Measurements from ENCODE around the gene P2RY2. TPM values are rescaled to one million over a fixed set of nuclear protein-coding genes. Genes with fewer than 3 reads are reported as not detected.
"Not testable (repeated sequence)": the region's sequence is repeated elsewhere in the genome, so short reads cannot be mapped to it uniquely, and the experiment has no call there.

P2RY2 gene
- total RNA-seq, 6 donors from 2014 or later: 7.8 to 15.0 (median 11.7) TPM

DNA sequence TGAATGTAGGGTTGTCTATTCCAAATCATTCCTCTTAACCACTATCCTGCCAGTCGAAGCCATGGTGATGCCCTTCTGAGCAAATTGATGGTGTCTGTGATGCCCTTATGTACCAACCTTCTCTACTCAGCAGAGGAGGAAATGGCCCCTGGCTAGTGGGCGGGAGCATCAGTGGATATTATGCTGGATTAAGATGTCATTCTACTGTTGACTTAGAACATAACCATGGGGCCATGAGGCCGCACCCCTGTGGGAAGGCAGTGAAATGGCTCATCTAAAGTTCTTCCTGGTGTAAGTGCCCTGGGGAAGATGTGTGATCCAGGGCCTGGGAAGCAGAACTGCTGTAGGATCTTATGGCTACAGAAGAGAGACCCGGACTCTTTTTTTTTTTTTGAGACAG lies 20.7 kb upstream of the P2RY2 start:
- no peak for ATAC-seq (ENCODE audit: low FRiP score in 2 of 2)
- Histone ChIP-seq H3K27me3 (no peaks in the 10 kb centered on the region), H3K4me3 (no peak overlapping the region), H3K4me1 (peaks cover 23 to 42% (median 29%) of the 10 kb centered on the region in 4 donors), H3K36me3 (no peaks in the 10 kb centered on the region), H3K27ac (peak overlapping the region in 1 of 4 donors; percentile 32), H3K9me3 (no peaks in the 10 kb centered on the region)
- no peak for DNase-seq
- TF ChIP-seq POLR2AphosphoS5 (IDR thresholded peaks at IDR 0.05) (no peak), EP300 (IDR thresholded peaks at IDR 0.05) (no peak), POLR2A (IDR thresholded peaks at IDR 0.05) (no peak), CTCF (IDR thresholded peaks at IDR 0.05) (no peak)
- WGBS, 2 donors: 91 to 94% methylated on average over 4 of the region's 4 CpGs

GRCh38 chr11:73197787-73198186 lies 20.3 kb upstream of the P2RY2 start:
- not testable (repeated sequence) for H3K27me3 ChIP-seq; ATAC-seq (ENCODE audit: low FRiP score in 2 of 2); H3K9me3 ChIP-seq; H3K36me3 ChIP-seq; H3K4me3 ChIP-seq
- Histone ChIP-seq H3K27ac (peak overlapping the region in 1 of 4 donors; percentile 32), H3K4me1 (peaks cover 23 to 38% (median 28%) of the 10 kb centered on the region in 4 donors)
- peak in 1 of 2 donors; percentile 15 for DNase-seq
- WGBS, 2 donors: 92 to 98% methylated on average over 4 to 7 of the region's 7 CpGs

GRCh38 chr11:73198677-73199076 lies 19.4 kb upstream of the P2RY2 start:
- Histone ChIP-seq H3K27ac (peak overlapping the region in 2 of 4 donors; percentile 59 to 79), H3K27me3 (no peaks in the 10 kb centered on the region), H3K4me1 (peaks cover 23 to 37% (median 30%) of the 10 kb centered on the region in 4 donors), H3K36me3 (no peaks in the 10 kb centered on the region), H3K9me3 (no peaks in the 10 kb centered on the region), H3K4me3 (no peak overlapping the region)
- TF ChIP-seq POLR2AphosphoS5 (IDR thresholded peaks at IDR 0.05) (peak in 1 of 2 donors; percentile 71), EP300 (IDR thresholded peaks at IDR 0.05) (peak in 1 of 4 donors; percentile 82), CTCF (IDR thresholded peaks at IDR 0.05) (no peak)
- DNase-seq (peak in 1 of 2 donors; percentile 45), ATAC-seq (ENCODE audit: low FRiP score in 2 of 2) (no peak)
- 60 to 62% methylated on average over 1 to 3 of the region's 3 CpGs for WGBS, 2 donors

DNA sequence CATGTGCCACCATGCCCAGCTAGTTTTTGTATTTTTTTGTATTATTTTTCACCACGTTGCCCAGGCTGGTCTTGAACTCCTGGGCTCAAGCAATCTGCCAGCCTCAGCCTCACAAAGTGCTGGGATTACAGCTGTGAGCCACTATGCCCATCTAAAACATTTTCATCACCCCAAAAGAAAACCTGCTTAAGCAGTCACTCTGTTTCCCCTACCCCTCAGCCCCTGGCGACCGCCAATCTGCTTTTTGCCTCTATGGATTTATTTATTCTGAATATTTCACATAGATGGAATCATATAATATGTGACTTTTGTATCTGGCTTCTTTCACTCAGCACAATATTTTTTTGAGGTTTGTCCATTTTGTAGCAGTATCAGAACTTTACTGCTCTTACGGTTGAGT lies 18.6 kb upstream of the P2RY2 start:
- DNase-seq: no peak
- no peak for ATAC-seq (ENCODE audit: low FRiP score in 2 of 2)
- Histone ChIP-seq H3K27me3 (no peaks in the 10 kb centered on the region), H3K9me3 (no peaks in the 10 kb centered on the region), H3K27ac (peak overlapping the region; percentile 46 to 87 (median 76)), H3K4me3 (no peak overlapping the region), H3K4me1 (peaks cover 23 to 40% (median 31%) of the 10 kb centered on the region in 4 donors), H3K36me3 (no peaks in the 10 kb centered on the region)
- no peak for TF ChIP-seq POLR2AphosphoS5 (IDR thresholded peaks at IDR 0.05)
- TF ChIP-seq CTCF (IDR thresholded peaks at IDR 0.05): no peak
- TF ChIP-seq EP300 (IDR thresholded peaks at IDR 0.05): no peak
- TF ChIP-seq POLR2A (IDR thresholded peaks at IDR 0.05): no peak
- 73 to 85% methylated on average over 4 of the region's 4 CpGs for WGBS, 2 donors

DNA sequence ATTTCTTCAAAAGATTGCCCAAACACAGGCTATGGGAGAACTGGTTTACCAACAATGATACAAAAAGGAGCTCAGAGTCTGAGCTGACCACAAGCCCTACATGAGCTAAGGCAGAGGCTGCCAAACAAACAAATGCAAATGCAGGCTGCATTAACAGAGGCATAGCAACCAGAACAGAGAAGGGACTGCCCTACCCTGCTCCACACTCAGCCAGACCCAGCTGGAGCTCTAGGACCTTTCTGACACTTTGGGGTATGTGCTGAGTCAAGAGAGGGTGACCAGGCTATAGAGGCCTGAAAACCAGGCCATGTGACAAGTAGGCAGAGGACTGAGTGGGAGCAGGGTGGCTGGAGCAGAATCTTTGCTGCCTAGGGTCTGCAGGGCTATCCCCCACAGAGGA lies 17.8 kb upstream of the P2RY2 start:
- DNase-seq (peak in 1 of 2 donors; percentile 45), ATAC-seq (ENCODE audit: low FRiP score in 2 of 2) (peak; percentile 33 to 42)
- no peaks in the 10 kb centered on the region for H3K36me3 ChIP-seq
- H3K9me3 ChIP-seq: no peaks in the 10 kb centered on the region
- H3K4me1 ChIP-seq: peaks cover 27 to 40% (median 33%) of the 10 kb centered on the region in 4 donors
- TF ChIP-seq CTCF (IDR thresholded peaks at IDR 0.05) (no peak), POLR2A (IDR thresholded peaks at IDR 0.05) (peak in 1 of 4 donors; percentile 29), EP300 (IDR thresholded peaks at IDR 0.05) (no peak)
- no peak overlapping the region for H3K4me3 ChIP-seq
- peak overlapping the region; percentile 46 to 87 (median 76) for H3K27ac ChIP-seq
- no peaks in the 10 kb centered on the region for H3K27me3 ChIP-seq
